ENCODE results near the gene SERPINB7. TPM values are rescaled to one million over a fixed set of nuclear protein-coding genes. Genes with fewer than 3 reads are reported as not detected.

SERPINB7 gene
- polyA plus RNA-seq, 3 donors, result not detected

GRCh38 chr18:63808125-63808524 is 32.9 kb downstream of the SERPINB7 start:
- Mint-ChIP-seq H3K4me3 (no peak overlapping the region), H3K9me3 (peaks cover 0 to 2% (median 0%) of the 10 kb centered on the region in 7 donors), H3K36me3 (no peaks in the 10 kb centered on the region), H3K4me1 (peaks cover 5% of the 10 kb centered on the region), H3K27me3 (ENCODE audit: low read depth in 3 of 3) (peaks cover 0 to 2% (median under 1%) of the 10 kb centered on the region in 3 donors), H3K27ac (no peak overlapping the region)
- Histone ChIP-seq H3K27me3 (ENCODE audit: control insufficient read depth in 2 of 2, insufficient read depth in 2 of 2, low read length in 2 of 2) (no peaks in the 10 kb centered on the region), H3K4me1 (ENCODE audit: control insufficient read depth in 1 of 2, insufficient read depth in 2 of 2, low read length in 2 of 2) (no peaks in the 10 kb centered on the region), H2AFZ (ENCODE audit: insufficient read depth, low read depth, low read length, poor library complexity, severe bottlenecking) (no peak overlapping the region), H3K79me2 (ENCODE audit: insufficient read depth, low read length) (no peaks in the 10 kb centered on the region), H3K4me2 (replicated peaks; ENCODE audit: extremely low read depth, low read length, poor library complexity, severe bottlenecking) (no peak overlapping the region), H3K36me3 (replicated peaks in 1 of 2; ENCODE audit: control insufficient read depth in 1 of 2, insufficient read depth in 2 of 2, low read length in 2 of 2) (no peaks in the 10 kb centered on the region), H4K20me1 (ENCODE audit: insufficient read depth, low read length) (no peaks in the 10 kb centered on the region), H3K9ac (ENCODE audit: insufficient read depth, low read length, poor library complexity, severe bottlenecking) (no peak overlapping the region), H3K4me3 (replicated peaks in 1 of 3; ENCODE audit: low read depth in 2 of 3, low read length in 3 of 3) (no peak overlapping the region), H3K27ac (ENCODE audit: low read depth in 1 of 2, low read length in 2 of 2) (no peak overlapping the region), H3K9me3 (replicated peaks in 1 of 2; ENCODE audit: control insufficient read depth in 1 of 2, insufficient read depth in 1 of 2, low read length in 2 of 2) (no peaks in the 10 kb centered on the region)
- TF ChIP-seq, protein P1, sequence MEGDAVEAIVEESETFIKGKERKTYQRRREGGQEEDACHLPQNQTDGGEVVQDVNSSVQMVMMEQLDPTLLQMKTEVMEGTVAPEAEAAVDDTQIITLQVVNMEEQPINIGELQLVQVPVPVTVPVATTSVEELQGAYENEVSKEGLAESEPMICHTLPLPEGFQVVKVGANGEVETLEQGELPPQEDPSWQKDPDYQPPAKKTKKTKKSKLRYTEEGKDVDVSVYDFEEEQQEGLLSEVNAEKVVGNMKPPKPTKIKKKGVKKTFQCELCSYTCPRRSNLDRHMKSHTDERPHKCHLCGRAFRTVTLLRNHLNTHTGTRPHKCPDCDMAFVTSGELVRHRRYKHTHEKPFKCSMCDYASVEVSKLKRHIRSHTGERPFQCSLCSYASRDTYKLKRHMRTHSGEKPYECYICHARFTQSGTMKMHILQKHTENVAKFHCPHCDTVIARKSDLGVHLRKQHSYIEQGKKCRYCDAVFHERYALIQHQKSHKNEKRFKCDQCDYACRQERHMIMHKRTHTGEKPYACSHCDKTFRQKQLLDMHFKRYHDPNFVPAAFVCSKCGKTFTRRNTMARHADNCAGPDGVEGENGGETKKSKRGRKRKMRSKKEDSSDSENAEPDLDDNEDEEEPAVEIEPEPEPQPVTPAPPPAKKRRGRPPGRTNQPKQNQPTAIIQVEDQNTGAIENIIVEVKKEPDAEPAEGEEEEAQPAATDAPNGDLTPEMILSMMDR (IDR thresholded peaks at IDR 0.05), result no peak
- WGBS (ENCODE audit: insufficient coverage), result no CpG with 5 or more reads among the region's 4 CpGs
- intact Hi-C loops (cut with micrococcal nuclease), result no loop called here
- no peak for DNase-seq

GRCh38 chr18:63817441-63818051 is 42.3 kb downstream of the SERPINB7 start:
- H3K27me3 Mint-ChIP-seq (ENCODE audit: low read depth in 3 of 3), result peaks cover 0 to 2% (median 2%) of the 10 kb centered on the region in 3 donors
- no peaks in the 10 kb centered on the region for H3K79me2 ChIP-seq (ENCODE audit: insufficient read depth, low read length)
- no peak overlapping the region for H2AFZ ChIP-seq (ENCODE audit: insufficient read depth, low read depth, low read length, poor library complexity, severe bottlenecking)
- no peak overlapping the region for H3K9ac ChIP-seq (ENCODE audit: insufficient read depth, low read length, poor library complexity, severe bottlenecking)
- WGBS (ENCODE audit: insufficient coverage), result no CpG with 5 or more reads among the region's 1 CpG
- no peaks in the 10 kb centered on the region for H3K4me1 ChIP-seq (ENCODE audit: control insufficient read depth in 1 of 2, insufficient read depth in 2 of 2, low read length in 2 of 2)
- no peaks in the 10 kb centered on the region for H3K36me3 ChIP-seq (replicated peaks in 1 of 2; ENCODE audit: control insufficient read depth in 1 of 2, insufficient read depth in 2 of 2, low read length in 2 of 2)
- no peak overlapping the region for H3K4me3 Mint-ChIP-seq
- DNase-seq, result no peak
- H3K9me3 ChIP-seq (replicated peaks in 1 of 2; ENCODE audit: control insufficient read depth in 1 of 2, insufficient read depth in 1 of 2, low read length in 2 of 2), result peaks cover 0 to 10% of the 10 kb centered on the region in 2 donors
- H3K4me2 ChIP-seq (replicated peaks; ENCODE audit: extremely low read depth, low read length, poor library complexity, severe bottlenecking), result no peak overlapping the region
- H3K4me1 Mint-ChIP-seq, result peaks cover 3% of the 10 kb centered on the region
- H3K27me3 ChIP-seq (ENCODE audit: control insufficient read depth in 2 of 2, insufficient read depth in 2 of 2, low read length in 2 of 2), result no peaks in the 10 kb centered on the region
- TF ChIP-seq, protein P1 (IDR thresholded peaks at IDR 0.05), result no peak
- H3K27ac Mint-ChIP-seq, result no peak overlapping the region
- H4K20me1 ChIP-seq (ENCODE audit: insufficient read depth, low read length), result no peaks in the 10 kb centered on the region
- no peak overlapping the region for H3K27ac ChIP-seq (ENCODE audit: low read depth in 1 of 2, low read length in 2 of 2)
- intact Hi-C loops (cut with micrococcal nuclease), result no loop called here
- H3K9me3 Mint-ChIP-seq, result peaks cover 3 to 15% (median 6%) of the 10 kb centered on the region in 7 donors
- H3K4me3 ChIP-seq (replicated peaks in 1 of 3; ENCODE audit: low read depth in 2 of 3, low read length in 3 of 3), result no peak overlapping the region
- no peaks in the 10 kb centered on the region for H3K36me3 Mint-ChIP-seq

All from CD14-positive monocyte (primary cell).